Measurements from ENCODE around the gene CLDN34.

CLDN34 gene

DNA sequence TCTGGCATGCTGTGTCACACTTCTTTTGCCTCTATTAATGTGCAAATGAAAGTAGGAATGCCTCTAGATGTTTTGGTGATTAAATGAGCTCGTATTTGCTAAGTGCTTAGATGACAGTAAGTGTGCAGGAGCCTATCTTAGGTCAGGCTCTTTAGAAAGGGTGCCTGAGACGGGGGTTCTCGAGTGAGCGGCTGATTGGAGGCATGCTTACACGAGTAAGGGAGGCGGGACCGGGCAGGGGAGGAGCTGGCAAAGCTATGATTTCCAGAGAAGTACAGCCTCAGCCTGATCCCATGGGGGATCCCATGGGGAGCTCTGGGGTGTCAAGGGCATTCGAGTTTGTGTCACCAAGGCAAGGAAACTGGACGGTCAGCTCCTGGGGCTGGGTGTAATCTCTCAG lies 44.8 kb downstream of the CLDN34 start:
- H3K4me2 ChIP-seq: peak overlapping the region; percentile 51; the same call in 1 of the 2 replicates
- H3K27me3 ChIP-seq: no peaks in the 10 kb centered on the region
- peaks cover 9% of the 10 kb centered on the region; the same call in 1 of the 2 replicates for H4K20me1 ChIP-seq
- H3K9me3 ChIP-seq: peaks cover 12% of the 10 kb centered on the region; the same call in 1 of the 2 replicates
- peaks cover 40% of the 10 kb centered on the region for H3K4me1 ChIP-seq
- no peak overlapping the region for H3K9ac ChIP-seq
- TF ChIP-seq Cebpa-rat (IDR thresholded peaks at IDR 0.05): no peak
- no peaks in the 10 kb centered on the region for H3K36me3 ChIP-seq
- no peak overlapping the region for H3K27ac ChIP-seq
- H3K4me3 ChIP-seq: no peak overlapping the region

DNA sequence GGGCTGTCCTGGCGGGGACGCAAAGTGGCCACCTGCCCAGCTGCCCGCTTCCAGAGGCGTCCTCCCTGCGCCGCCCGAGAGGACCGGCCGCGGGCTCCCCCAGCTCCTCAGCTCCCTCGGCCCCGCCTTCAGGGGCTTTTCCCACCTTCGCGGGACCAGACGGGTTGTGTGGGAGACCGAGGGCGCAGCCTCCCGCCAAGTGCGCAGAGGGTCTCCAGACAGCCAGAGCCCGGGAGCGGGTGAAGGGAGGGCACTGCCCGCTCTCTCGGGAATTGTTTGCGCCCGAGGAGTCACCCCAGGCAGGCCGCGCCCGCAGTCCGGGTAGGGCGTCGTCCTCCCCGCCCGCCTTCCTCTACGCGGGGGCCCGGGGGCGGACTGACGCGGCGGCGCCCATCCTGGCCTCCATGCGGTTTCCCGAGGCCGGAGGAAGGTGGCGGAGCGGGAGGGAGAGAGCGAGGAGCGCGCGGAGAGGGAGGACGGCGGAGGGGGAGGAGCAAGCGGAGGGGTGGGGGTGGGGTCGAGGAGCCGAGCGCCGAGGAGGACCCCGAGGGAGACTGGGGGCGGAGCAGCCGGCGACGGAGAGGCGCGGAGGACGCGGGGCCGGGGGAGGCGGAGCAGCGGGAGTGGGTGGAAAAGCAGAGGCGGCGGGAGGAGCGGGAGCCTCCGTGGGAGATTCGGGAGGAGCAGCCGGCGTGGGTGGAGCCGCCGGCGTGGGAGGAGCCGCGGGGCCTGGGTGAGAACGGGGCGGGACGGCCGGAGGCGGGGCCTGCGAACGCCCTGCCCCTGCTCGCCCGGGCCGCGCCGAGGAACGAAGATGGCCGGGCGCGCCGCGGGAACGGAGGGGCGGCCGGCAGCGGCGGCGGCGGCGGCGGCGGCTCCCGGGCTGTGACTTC lies 47.5 kb downstream of the CLDN34 start:
- H3K27me3 ChIP-seq: no peaks in the 10 kb centered on the region
- H3K36me3 ChIP-seq: no peaks in the 10 kb centered on the region
- TF ChIP-seq Cebpa-rat (IDR thresholded peaks at IDR 0.05): no peak
- peak overlapping the region; percentile 75 for H3K27ac ChIP-seq
- H3K4me1 ChIP-seq: peaks cover 51% of the 10 kb centered on the region
- H3K9ac ChIP-seq: peak overlapping the region; percentile 72
- H3K4me2 ChIP-seq: peak overlapping the region; percentile 73
- H4K20me1 ChIP-seq: peaks cover 9% of the 10 kb centered on the region; the same call in 1 of the 2 replicates
- peaks cover 12% of the 10 kb centered on the region; the same call in 1 of the 2 replicates for H3K9me3 ChIP-seq
- peak overlapping the region; percentile 73 for H3K4me3 ChIP-seq

DNA sequence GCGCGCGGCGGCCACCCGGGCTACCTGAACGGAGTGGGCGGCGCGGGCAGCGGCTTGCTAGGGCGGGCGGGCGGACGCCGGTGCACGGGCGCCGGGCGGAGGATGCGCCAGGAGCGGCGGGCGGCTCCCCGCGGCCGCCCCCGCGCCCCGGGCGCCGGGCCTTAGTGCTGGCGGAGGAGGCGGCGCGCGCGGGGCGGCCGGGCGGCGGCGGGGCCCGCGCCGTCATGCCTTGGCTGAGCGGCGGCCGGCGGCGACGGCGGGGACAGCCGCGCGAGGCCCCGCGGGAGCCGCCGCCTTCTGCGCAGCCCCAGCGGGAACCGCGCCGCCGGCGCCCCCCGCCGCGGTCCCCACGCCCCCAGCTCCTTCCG lies 48.2 kb downstream of the CLDN34 start:
- Histone ChIP-seq H3K27ac (peak overlapping the region; percentile 68), H3K36me3 (no peaks in the 10 kb centered on the region), H3K4me1 (peaks cover 51% of the 10 kb centered on the region), H4K20me1 (peaks cover 9% of the 10 kb centered on the region; the same call in 1 of the 2 replicates), H3K4me3 (peak overlapping the region; percentile 73), H3K4me2 (peak overlapping the region; percentile 85), H3K9me3 (peaks cover 12% of the 10 kb centered on the region; the same call in 1 of the 2 replicates), H3K9ac (peak overlapping the region; percentile 72), H3K27me3 (no peaks in the 10 kb centered on the region)
- TF ChIP-seq Cebpa-rat (IDR thresholded peaks at IDR 0.05): no peak

DNA sequence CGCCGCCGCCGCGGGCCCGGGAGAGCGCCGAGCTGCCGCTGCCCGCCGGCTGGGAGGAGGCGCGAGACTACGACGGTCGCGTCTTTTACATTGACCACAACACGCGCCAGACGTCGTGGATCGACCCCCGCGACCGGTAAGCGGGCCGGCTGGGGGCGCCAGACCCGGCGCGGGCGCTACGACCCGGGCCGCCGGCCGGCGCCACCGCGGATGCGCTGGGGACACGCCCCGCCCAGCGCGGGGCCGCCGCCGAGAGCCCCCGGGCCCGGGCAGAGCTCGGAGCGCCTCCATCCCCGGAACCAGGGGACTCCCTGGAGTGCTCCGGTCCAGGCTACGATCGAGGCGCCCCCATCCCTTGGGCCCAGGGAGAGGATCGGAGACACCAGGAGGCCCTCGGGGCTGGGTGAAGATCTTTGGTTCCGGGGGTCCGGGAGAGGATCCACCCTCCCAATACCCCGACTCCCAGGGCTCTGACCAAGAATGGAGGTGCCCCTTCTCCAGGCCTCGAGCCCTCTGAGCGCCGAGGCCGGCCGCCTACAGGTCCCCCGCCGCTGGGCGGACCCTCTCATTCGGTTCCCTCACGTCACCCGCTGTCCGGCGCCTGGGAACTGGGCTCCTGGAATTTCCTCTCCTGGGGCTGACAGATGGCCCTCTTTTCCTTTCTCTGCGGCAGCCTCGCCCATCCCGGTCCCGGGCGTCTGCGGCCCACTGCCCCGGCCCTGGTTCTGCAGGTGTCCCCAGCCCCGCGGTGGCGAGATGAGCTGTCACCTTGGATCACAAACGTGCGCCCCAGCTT lies 48.8 kb downstream of the CLDN34 start:
- TF ChIP-seq Cebpa-rat (IDR thresholded peaks at IDR 0.05): no peak
- peak overlapping the region; percentile 68 for H3K27ac ChIP-seq
- peak overlapping the region; percentile 85 for H3K4me2 ChIP-seq
- no peaks in the 10 kb centered on the region for H3K27me3 ChIP-seq
- H3K9ac ChIP-seq: peak overlapping the region; percentile 72
- H3K9me3 ChIP-seq: peaks cover 12% of the 10 kb centered on the region; the same call in 1 of the 2 replicates
- peaks cover 9% of the 10 kb centered on the region; the same call in 1 of the 2 replicates for H4K20me1 ChIP-seq
- no peaks in the 10 kb centered on the region for H3K36me3 ChIP-seq
- H3K4me1 ChIP-seq: peaks cover 47% of the 10 kb centered on the region
- peak overlapping the region; percentile 73 for H3K4me3 ChIP-seq

DNA sequence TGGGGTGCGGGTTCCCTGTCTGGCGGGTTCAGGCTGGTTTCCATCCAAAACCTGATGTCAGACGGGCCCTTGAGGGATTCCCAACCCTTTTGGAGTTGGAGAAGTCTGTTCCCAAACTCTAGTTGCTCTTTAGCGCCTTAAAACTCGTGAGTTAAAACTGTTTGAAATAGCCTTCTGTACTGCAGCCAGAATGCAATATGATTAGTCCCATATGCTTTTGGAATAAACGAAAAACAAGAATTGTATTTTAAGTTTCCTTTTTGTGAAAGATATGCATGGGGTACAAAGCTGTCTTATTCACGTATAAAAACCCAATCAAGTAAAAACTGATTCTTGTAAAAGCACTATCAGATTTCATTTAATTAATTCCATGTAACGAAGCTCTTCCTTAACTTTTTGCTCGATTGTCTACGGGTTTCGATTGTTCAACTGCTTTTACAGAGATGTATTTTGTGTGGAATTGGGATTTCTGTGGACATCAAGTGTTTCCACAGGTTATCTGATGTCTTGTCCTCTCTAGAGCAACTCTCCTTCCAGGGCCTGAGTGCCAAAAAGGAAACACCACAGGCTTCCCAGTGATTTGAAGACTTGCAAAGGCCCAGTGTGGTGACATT lies 49.5 kb downstream of the CLDN34 start:
- Histone ChIP-seq H3K4me3 (peak overlapping the region; percentile 73), H3K27ac (peak overlapping the region; percentile 68), H3K9ac (peak overlapping the region; percentile 72), H3K27me3 (no peaks in the 10 kb centered on the region), H3K9me3 (peaks cover 12% of the 10 kb centered on the region; the same call in 1 of the 2 replicates), H3K36me3 (no peaks in the 10 kb centered on the region), H3K4me1 (peaks cover 40% of the 10 kb centered on the region), H4K20me1 (peaks cover 9% of the 10 kb centered on the region; the same call in 1 of the 2 replicates), H3K4me2 (peak overlapping the region; percentile 85)
- no peak for TF ChIP-seq Cebpa-rat (IDR thresholded peaks at IDR 0.05)

DNA sequence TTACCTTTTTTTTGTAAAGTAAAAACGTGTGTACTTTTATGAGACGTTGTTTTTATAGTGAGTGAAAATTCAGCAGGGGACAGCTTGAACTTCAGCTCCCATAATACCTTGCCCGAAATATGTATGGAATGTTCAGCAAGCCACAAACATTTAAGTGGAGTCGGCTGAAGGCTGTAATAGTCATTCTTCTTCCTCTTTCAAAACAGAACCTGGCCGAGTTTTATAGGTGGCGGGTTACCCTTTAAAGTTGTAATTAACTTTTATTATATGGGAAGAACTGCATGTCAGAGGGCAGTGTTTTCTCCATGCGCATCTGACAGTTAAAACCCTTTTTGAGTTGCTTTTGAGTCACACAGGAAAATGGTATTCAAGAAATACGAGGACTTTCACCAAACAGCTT lies 50.7 kb downstream of the CLDN34 start:
- Histone ChIP-seq H3K4me3 (no peak overlapping the region), H3K36me3 (no peaks in the 10 kb centered on the region), H3K4me2 (peak overlapping the region; percentile 85), H3K27ac (no peak overlapping the region), H3K9me3 (peaks cover 12% of the 10 kb centered on the region; the same call in 1 of the 2 replicates), H3K27me3 (no peaks in the 10 kb centered on the region), H4K20me1 (peaks cover 9% of the 10 kb centered on the region; the same call in 1 of the 2 replicates), H3K4me1 (peaks cover 28% of the 10 kb centered on the region), H3K9ac (no peak overlapping the region)
- no peak for TF ChIP-seq Cebpa-rat (IDR thresholded peaks at IDR 0.05)
